ENCODE measurements around the gene MAPK8. TPM values are rescaled to one million over a fixed set of nuclear protein-coding genes. Genes with fewer than 3 reads are reported as not detected.

Gene MAPK8
- total and polyA plus RNA-seq, 7 donors = 17.4 to 74.5 (median 46.7) TPM

GRCh38 chr10:48404646-48405045 is 98.2 kb downstream of the MAPK8 start:
- H3K36me3 ChIP-seq = peaks cover 0 to 6% (median 0%) of the 10 kb centered on the region in 4 donors
- H3K27ac ChIP-seq = no peak overlapping the region
- H3K4me1 ChIP-seq = peaks cover 0 to 11% (median 10%) of the 10 kb centered on the region in 4 donors
- no peaks in the 10 kb centered on the region for H3K9me3 ChIP-seq
- 89 to 93% methylated on average over 4 of the region's 4 CpGs for WGBS, 2 donors
- intact Hi-C loops (cut with DNase I) = no loop called here
- H3K4me3 ChIP-seq = no peak overlapping the region
- TF ChIP-seq POLR2A (IDR thresholded peaks at IDR 0.05) (no peak), CTCF (IDR thresholded peaks at IDR 0.05) (no peak), POLR2AphosphoS5 (IDR thresholded peaks at IDR 0.05) (no peak), EP300 (IDR thresholded peaks at IDR 0.05) (no peak)
- no peaks in the 10 kb centered on the region for H3K27me3 ChIP-seq
- no peak for DNase-seq

GRCh38 chr10:48406204-48406603 is 99.7 kb downstream of the MAPK8 start:
- H3K27ac ChIP-seq = no peak overlapping the region
- H3K4me3 ChIP-seq = no peak overlapping the region
- WGBS, 2 donors = 61 to 97% methylated on average over 3 of the region's 3 CpGs
- H3K4me1 ChIP-seq = no peaks in the 10 kb centered on the region
- TF ChIP-seq POLR2AphosphoS5 (IDR thresholded peaks at IDR 0.05) = no peak
- no peak for TF ChIP-seq EP300 (IDR thresholded peaks at IDR 0.05)
- no peak for TF ChIP-seq CTCF (IDR thresholded peaks at IDR 0.05)
- no peak for TF ChIP-seq POLR2A (IDR thresholded peaks at IDR 0.05)
- intact Hi-C loops (cut with DNase I) = no loop called here
- DNase-seq = no peak
- H3K27me3 ChIP-seq = no peaks in the 10 kb centered on the region
- no peaks in the 10 kb centered on the region for H3K9me3 ChIP-seq
- peaks cover 0 to 21% (median 3%) of the 10 kb centered on the region in 4 donors for H3K36me3 ChIP-seq

GRCh38 chr10:48406658-48407057 is 100.2 kb downstream of the MAPK8 start:
- H3K36me3 ChIP-seq = peaks cover 0 to 26% (median 5%) of the 10 kb centered on the region in 4 donors
- no peaks in the 10 kb centered on the region for H3K9me3 ChIP-seq
- H3K27ac ChIP-seq = no peak overlapping the region
- DNase-seq = no peak
- TF ChIP-seq POLR2A (IDR thresholded peaks at IDR 0.05) = no peak
- no peak for TF ChIP-seq CTCF (IDR thresholded peaks at IDR 0.05)
- no peak for TF ChIP-seq POLR2AphosphoS5 (IDR thresholded peaks at IDR 0.05)
- TF ChIP-seq EP300 (IDR thresholded peaks at IDR 0.05) = no peak
- 94% methylated on average over 4 of the region's 4 CpGs for WGBS, 2 donors
- H3K27me3 ChIP-seq = no peaks in the 10 kb centered on the region
- H3K4me1 ChIP-seq = no peaks in the 10 kb centered on the region
- no peak overlapping the region for H3K4me3 ChIP-seq
- intact Hi-C loops (cut with DNase I) = no loop called here

GRCh38 chr10:48410503-48410902 is 104.0 kb downstream of the MAPK8 start:
- 98% methylated on average over 6 of the region's 6 CpGs for WGBS, 2 donors
- no peak for DNase-seq
- H3K27me3 ChIP-seq = no peaks in the 10 kb centered on the region
- no peaks in the 10 kb centered on the region for H3K4me1 ChIP-seq
- no peak overlapping the region for H3K27ac ChIP-seq
- H3K9me3 ChIP-seq = peaks cover 0 to 12% (median 0%) of the 10 kb centered on the region in 4 donors
- H3K36me3 ChIP-seq = peaks cover 0 to 39% (median 11%) of the 10 kb centered on the region in 4 donors
- no peak for TF ChIP-seq POLR2AphosphoS5 (IDR thresholded peaks at IDR 0.05)
- TF ChIP-seq EP300 (IDR thresholded peaks at IDR 0.05) = no peak
- H3K4me3 ChIP-seq = no peak overlapping the region
- intact Hi-C loops (cut with DNase I) = no loop called here

GRCh38 chr10:48411510-48411909 is 105.0 kb downstream of the MAPK8 start:
- intact Hi-C loops (cut with DNase I) = no loop called here

GRCh38 chr10:48412081-48412480 is 105.6 kb downstream of the MAPK8 start:
- no peak for TF ChIP-seq POLR2AphosphoS5 (IDR thresholded peaks at IDR 0.05)
- no peak for TF ChIP-seq EP300 (IDR thresholded peaks at IDR 0.05)
- no peak for TF ChIP-seq POLR2A (IDR thresholded peaks at IDR 0.05)
- TF ChIP-seq CTCF (IDR thresholded peaks at IDR 0.05) = no peak
- Histone ChIP-seq H3K36me3 (peaks cover 0 to 39% (median 12%) of the 10 kb centered on the region in 4 donors), H3K4me1 (no peaks in the 10 kb centered on the region), H3K27ac (no peak overlapping the region), H3K27me3 (no peaks in the 10 kb centered on the region), H3K4me3 (no peak overlapping the region), H3K9me3 (peaks cover 0 to 12% (median 0%) of the 10 kb centered on the region in 4 donors)
- WGBS, 2 donors = 96 to 98% methylated on average over 3 of the region's 3 CpGs
- no peak for DNase-seq
- intact Hi-C loops (cut with DNase I) = no loop called here

More at GRCh38 chr10:48411510-48411909, 105.0 kb downstream of the MAPK8 start:
- Histone ChIP-seq H3K9me3 (peaks cover 0 to 12% (median 0%) of the 10 kb centered on the region in 4 donors), H3K4me3 (no peak overlapping the region), H3K27ac (no peak overlapping the region), H3K36me3 (peaks cover 0 to 39% (median 12%) of the 10 kb centered on the region in 4 donors), H3K27me3 (no peaks in the 10 kb centered on the region), H3K4me1 (no peaks in the 10 kb centered on the region)
- TF ChIP-seq EP300 (IDR thresholded peaks at IDR 0.05) (no peak), POLR2AphosphoS5 (IDR thresholded peaks at IDR 0.05) (no peak)
- WGBS, 2 donors = 96% methylated on average over 2 of the region's 2 CpGs
- DNase-seq = no peak
